GM21526 (cell line): ENCODE measurements around the gene UACA.
"Not testable (repeated sequence)": the region's sequence is repeated elsewhere in the genome, so short reads cannot be mapped to it uniquely, and the experiment has no call there.

Experiments
- ATAC-seq: cut with Tn5 transposase; IDR thresholded peaks from one replicate; pipeline ENCODE4 v1.9.1; 2021; ENCODE audit warnings: moderate library complexity; ENCODE audit not compliant: unreplicated experiment, low FRiP score

Gene UACA

GRCh38 chr15:70753101-70753829, 10.1 kb downstream of the UACA start:
- ATAC-seq, result no peak

GRCh38 chr15:70752193-70752635, 11.1 kb downstream of the UACA start:
- no peak for ATAC-seq

GRCh38 chr15:70750203-70750869, 13.0 kb downstream of the UACA start:
- ATAC-seq, result no peak

- ATAC-seq, result no peak
Observed at GRCh38 chr15:70748281-70748747, 15.0 kb downstream of the UACA start.

GRCh38 chr15:70746598-70746997, 16.8 kb downstream of the UACA start:
- not testable (repeated sequence) for ATAC-seq

- ATAC-seq, result no peak
Observed at GRCh38 chr15:70742928-70743327, 20.4 kb downstream of the UACA start.

GRCh38 chr15:70741677-70742293, 21.6 kb downstream of the UACA start:
- ATAC-seq, result no peak

GRCh38 chr15:70741107-70741531, 22.2 kb downstream of the UACA start:
- ATAC-seq, result no peak

- not testable (repeated sequence) for ATAC-seq
Observed at GRCh38 chr15:70735040-70735439, 28.3 kb downstream of the UACA start.

- ATAC-seq, result no peak
Observed at GRCh38 chr15:70729164-70729563, 34.2 kb downstream of the UACA start.

- no peak for ATAC-seq
Observed at GRCh38 chr15:70726753-70727152, 36.6 kb downstream of the UACA start.

GRCh38 chr15:70723927-70724326, 39.4 kb downstream of the UACA start:
- ATAC-seq, result no peak

GRCh38 chr15:70723122-70723422, 40.3 kb downstream of the UACA start:
- no peak for ATAC-seq

GRCh38 chr15:70722266-70723121, 40.9 kb downstream of the UACA start:
- ATAC-seq, result no peak

- ATAC-seq, result no peak
Observed at GRCh38 chr15:70720228-70721016, 42.9 kb downstream of the UACA start.

GRCh38 chr15:70717237-70717793, 46.0 kb downstream of the UACA start:
- ATAC-seq, result no peak

GRCh38 chr15:70715840-70716485, 47.4 kb downstream of the UACA start:
- no peak for ATAC-seq

- ATAC-seq, result no peak
Observed at GRCh38 chr15:70714565-70714964, 48.8 kb downstream of the UACA start.

- no peak for ATAC-seq
Observed at GRCh38 chr15:70714015-70714414, 49.3 kb downstream of the UACA start.
